ENCODE data around the gene ZNF692.
"Not testable (repeated sequence)": the region's sequence is repeated elsewhere in the genome, so short reads cannot be mapped to it uniquely, and the experiment has no call there.

ZNF692 gene

GRCh38 chr1:248805876-248806275 is 53.0 kb downstream of the ZNF692 start:
- DNase-seq, result no peak

GRCh38 chr1:248804771-248805681 is 53.9 kb downstream of the ZNF692 start:
- no peak for DNase-seq

GRCh38 chr1:248803501-248803900 is 55.4 kb downstream of the ZNF692 start:
- DNase-seq, result not testable (repeated sequence)

GRCh38 chr1:248802454-248802853 is 56.4 kb downstream of the ZNF692 start:
- DNase-seq, result no peak

- DNase-seq, result no peak
These were observed 58.4 kb downstream of the ZNF692 start for GRCh38 chr1:248800459-248800858.

All from activated CD4-positive, alpha-beta T cell treated with anti-CD3 and anti-CD28 coated beads for 48 hours (primary cell).